B cell (primary cell): ENCODE results near the gene PDP2.

Experiments
- CTCF ChIP-seq: fragments of 200-600 bp; IDR thresholded peaks from one replicate; pipeline ENCODE4 v1.8.0; 2022; ENCODE audit warnings: antibody characterized with exemption, mild to moderate bottlenecking
- EZH2 ChIP-seq: IDR thresholded peaks from 2 replicates; pipeline ENCODE4 v1.6.1; 2012; ENCODE audit warnings: borderline replicate concordance, low read depth, mild to moderate bottlenecking, moderate library complexity, low read length; ENCODE audit not compliant: insufficient read depth, poor library complexity, severe bottlenecking

DNA sequence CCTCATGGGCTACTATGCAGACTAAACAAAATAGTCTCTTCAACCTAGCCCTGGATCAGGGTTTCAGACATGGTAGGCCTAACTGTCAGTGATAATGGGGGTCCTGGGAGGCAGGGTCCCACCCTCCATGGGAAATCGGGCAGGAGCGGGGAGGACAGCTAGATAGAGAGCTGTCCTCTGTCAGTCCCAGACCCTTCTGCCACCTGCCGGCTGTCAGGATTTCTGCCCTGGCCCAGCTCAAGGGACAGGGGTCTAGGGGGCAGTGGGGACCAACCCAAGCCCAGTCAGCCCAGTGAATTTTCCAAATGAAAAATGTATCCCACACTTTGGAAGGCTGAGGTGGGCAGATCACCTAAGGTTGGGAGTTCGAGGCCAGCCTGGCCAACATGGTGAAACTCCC, 30.8 kb upstream of the PDP2 start:
- TF ChIP-seq CTCF, result no peak
- TF ChIP-seq EZH2, result no peak
